GM12878 (cell line): ENCODE measurements around the gene ADCYAP1R1.

ENCODE experiments used
- CBX5 ChIP-seq: sonication (generic); IDR thresholded peaks from 2 replicates; pipeline ENCODE4 v1.6.1; 2016; ENCODE audit warnings: low read depth, moderate library complexity, mild to moderate bottlenecking, inconsistent platforms
- CTCF ChIP-seq, 3 experiments: IDR thresholded peaks in 2 of 3; conservative IDR thresholded peaks in 1 of 3; 2 replicates each; pipeline ENCODE4 v1.5.1; 2011; ENCODE audit warnings: low read depth in 3 of 3, low read length in 3 of 3, mild to moderate bottlenecking in 3 of 3, control low read depth in 2 of 3, moderate library complexity in 2 of 3, inconsistent platforms in 1 of 3, mixed read lengths in 1 of 3; ENCODE audit not compliant: control insufficient read depth in 2 of 3, insufficient read depth in 1 of 3; ENCODE audit errors: extremely low read depth in 1 of 3
- GABPA ChIP-seq: IDR thresholded peaks from 2 replicates; pipeline ENCODE4 v1.6.1; 2014; ENCODE audit warnings: antibody characterized with exemption, low read depth, mild to moderate bottlenecking, inconsistent platforms
- JUNB ChIP-seq: IDR thresholded peaks from 2 replicates; pipeline ENCODE4 v1.6.1; 2016; ENCODE audit warnings: antibody characterized with exemption, mild to moderate bottlenecking
- MYC ChIP-seq: IDR thresholded peaks from 2 replicates; pipeline ENCODE4 v1.6.1; 2011; ENCODE audit warnings: mild to moderate bottlenecking, low read length, moderate library complexity, inconsistent platforms; ENCODE audit not compliant: insufficient read depth, insufficient replicate concordance, insufficient read length, severe bottlenecking
- POLR2AphosphoS2 ChIP-seq: IDR thresholded peaks from 2 replicates; pipeline ENCODE4 v1.6.1; 2011; ENCODE audit warnings: low read depth, mild to moderate bottlenecking, low read length, improper control_type of control experiment, moderate library complexity
- RFX5 ChIP-seq: IDR thresholded peaks from 2 replicates; pipeline ENCODE4 v1.6.1; 2011; ENCODE audit warnings: low read depth, low read length, improper control_type of control experiment
- SIN3A ChIP-seq: IDR thresholded peaks from 2 replicates; pipeline ENCODE4 v1.6.1; 2012; ENCODE audit warnings: low read depth, low read length, improper control_type of control experiment
- SP1 ChIP-seq: IDR thresholded peaks from one replicate; pipeline ENCODE4 v1.6.1; 2011; ENCODE audit warnings: low read depth, low read length
- TBL1XR1 ChIP-seq: IDR thresholded peaks from 2 replicates; pipeline ENCODE4 v1.6.1; 2012; ENCODE audit warnings: low read depth, low read length, improper control_type of control experiment
- TCF12 ChIP-seq: IDR thresholded peaks from 2 replicates; pipeline ENCODE4 v1.6.1; 2011; ENCODE audit warnings: low read depth, mild to moderate bottlenecking, low read length

GRCh38 chr7:31020161-31020560 is 31.9 kb upstream of the ADCYAP1R1 start:
- TF ChIP-seq CTCF (IDR thresholded peaks at IDR 0.05 in 2 of 3, conservative IDR thresholded peaks at IDR 0.05 in 1 of 3; ENCODE audit: control insufficient read depth in 2 of 3, extremely low read depth in 1 of 3, insufficient read depth in 1 of 3, low read depth in 3 of 3, low read length in 3 of 3) (no peak), GABPA (no peak), TCF12 (no peak), MYC (no peak), CBX5 (no peak), TBL1XR1 (no peak), RFX5 (no peak), POLR2AphosphoS2 (no peak), SIN3A (no peak), JUNB (no peak), SP1 (no peak)
